Astrocyte of the cerebellum (primary cell): ENCODE data around the gene SNAI3.

ENCODE experiments used
- DNase-seq: peaks from one replicate; pipeline ENCODE4 v3.0.0-alpha.2; 2011; ENCODE audit warnings: low read depth
- H3K4me3 ChIP-seq: 2 replicates; pipeline ENCODE4 v1.5.1; 2011; ENCODE audit warnings: mild to moderate bottlenecking, low read depth, low read length, moderate library complexity
- in situ Hi-C: cut with HindIII; loops from 2 replicates; pipeline ENCODE4 v1.10.0; 2017; ENCODE audit warnings: low sequenced_read_pairs
- TF ChIP-seq, protein P1 (sequence below): IDR thresholded peaks from 2 replicates; pipeline ENCODE4 v1.5.1; 2012; ENCODE audit warnings: low read length, low read depth, moderate library complexity, mild to moderate bottlenecking; ENCODE audit errors: missing control alignments

Gene SNAI3

GRCh38 chr16:88721815-88722755 is 35.8 kb upstream of the SNAI3 start:
- DNase-seq = no peak
- in situ Hi-C loops = no loop called here
- H3K4me3 ChIP-seq = no peak overlapping the region
- TF ChIP-seq, protein P1, sequence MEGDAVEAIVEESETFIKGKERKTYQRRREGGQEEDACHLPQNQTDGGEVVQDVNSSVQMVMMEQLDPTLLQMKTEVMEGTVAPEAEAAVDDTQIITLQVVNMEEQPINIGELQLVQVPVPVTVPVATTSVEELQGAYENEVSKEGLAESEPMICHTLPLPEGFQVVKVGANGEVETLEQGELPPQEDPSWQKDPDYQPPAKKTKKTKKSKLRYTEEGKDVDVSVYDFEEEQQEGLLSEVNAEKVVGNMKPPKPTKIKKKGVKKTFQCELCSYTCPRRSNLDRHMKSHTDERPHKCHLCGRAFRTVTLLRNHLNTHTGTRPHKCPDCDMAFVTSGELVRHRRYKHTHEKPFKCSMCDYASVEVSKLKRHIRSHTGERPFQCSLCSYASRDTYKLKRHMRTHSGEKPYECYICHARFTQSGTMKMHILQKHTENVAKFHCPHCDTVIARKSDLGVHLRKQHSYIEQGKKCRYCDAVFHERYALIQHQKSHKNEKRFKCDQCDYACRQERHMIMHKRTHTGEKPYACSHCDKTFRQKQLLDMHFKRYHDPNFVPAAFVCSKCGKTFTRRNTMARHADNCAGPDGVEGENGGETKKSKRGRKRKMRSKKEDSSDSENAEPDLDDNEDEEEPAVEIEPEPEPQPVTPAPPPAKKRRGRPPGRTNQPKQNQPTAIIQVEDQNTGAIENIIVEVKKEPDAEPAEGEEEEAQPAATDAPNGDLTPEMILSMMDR = no peak

DNA sequence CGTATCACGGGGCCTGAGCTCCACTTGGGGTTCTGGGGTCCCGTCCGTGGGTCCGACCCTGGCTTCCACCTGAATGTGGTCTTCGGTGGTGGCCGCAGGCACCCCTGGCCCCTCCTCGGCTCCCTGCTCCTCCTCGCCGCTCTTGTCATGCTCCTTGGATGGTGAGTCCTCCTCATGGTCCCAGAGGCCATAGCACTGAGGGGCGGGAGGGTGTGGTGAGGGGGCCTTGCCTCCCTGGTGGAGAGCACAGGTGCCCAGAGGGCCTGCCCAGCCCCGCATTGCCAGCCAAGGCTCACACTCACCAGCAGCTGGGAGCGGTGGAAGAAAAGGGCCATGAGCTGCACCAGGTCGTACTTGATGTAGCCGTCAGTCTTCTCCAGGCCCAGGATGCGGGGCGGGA is 34.9 kb upstream of the SNAI3 start:
- TF ChIP-seq, protein P1 = no peak
- in situ Hi-C loops = no loop called here
- DNase-seq = no peak
- no peak overlapping the region for H3K4me3 ChIP-seq

DNA sequence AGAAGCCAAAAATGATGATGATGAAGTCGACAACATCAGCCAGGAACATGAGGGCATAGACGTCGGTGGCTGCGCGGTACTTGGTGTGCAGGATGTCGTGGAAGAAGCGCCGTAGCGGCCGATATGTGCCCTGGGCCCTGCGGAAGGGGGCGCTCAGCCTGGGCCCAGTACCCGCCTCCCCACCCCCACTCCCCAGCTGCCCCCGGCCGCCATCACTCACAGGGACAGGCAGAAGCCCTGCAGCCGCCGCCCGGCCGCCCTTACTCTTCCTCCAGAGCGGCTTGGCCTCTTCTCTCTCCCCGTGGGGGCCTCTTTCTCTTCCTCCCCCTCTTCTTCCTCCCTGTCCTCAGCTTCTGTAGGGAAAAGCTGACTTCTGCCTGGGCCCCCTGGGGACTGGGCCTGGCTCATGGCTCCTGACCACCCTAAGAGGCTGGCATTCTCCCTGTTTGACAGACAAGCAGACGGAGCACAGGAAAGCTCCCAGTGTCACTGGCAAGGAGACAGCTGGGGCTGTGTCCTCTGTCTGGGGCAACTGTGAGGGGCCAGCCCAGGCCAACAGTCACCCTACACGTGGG is 34.2 kb upstream of the SNAI3 start:
- TF ChIP-seq, protein P1 = no peak
- no peak overlapping the region for H3K4me3 ChIP-seq
- no peak for DNase-seq
- in situ Hi-C loops = no loop called here

- DNase-seq = no peak
- in situ Hi-C loops = no loop called here
- H3K4me3 ChIP-seq = no peak overlapping the region
- TF ChIP-seq, protein P1 = no peak
Measured at GRCh38 chr16:88719933-88720296, 33.6 kb upstream of the SNAI3 start.

GRCh38 chr16:88719267-88719932 is 33.1 kb upstream of the SNAI3 start:
- in situ Hi-C loops = no loop called here
- no peak overlapping the region for H3K4me3 ChIP-seq
- no peak for DNase-seq
- TF ChIP-seq, protein P1 = no peak

DNA sequence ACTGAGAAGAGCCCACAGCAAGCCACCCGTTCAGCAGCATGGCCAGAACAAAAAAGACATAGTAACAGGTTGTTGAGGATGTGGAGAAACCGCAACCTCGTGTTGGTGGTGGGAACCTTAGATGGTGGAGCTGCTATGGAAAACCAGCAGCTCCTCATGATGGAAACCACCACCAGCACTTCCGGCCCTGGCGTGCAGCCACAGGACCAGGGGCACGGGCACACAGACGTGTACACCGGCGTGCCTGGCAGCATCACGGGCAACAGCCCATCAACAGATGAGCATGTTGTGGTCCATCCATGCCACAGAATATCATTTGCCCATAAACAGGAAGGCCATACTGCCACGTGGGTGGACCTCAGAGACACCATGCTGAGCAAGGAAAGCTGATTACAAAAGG is 31.9 kb upstream of the SNAI3 start:
- no peak overlapping the region for H3K4me3 ChIP-seq
- no peak for DNase-seq
- TF ChIP-seq, protein P1 = no peak
- in situ Hi-C loops = no loop called here
